PC-3 (cell line): ENCODE measurements around the gene ZBTB9. TPM values are rescaled to one million over a fixed set of nuclear protein-coding genes. Genes with fewer than 3 reads are reported as not detected.

Source experiments
- ATAC-seq: fragments of 200-7000 bp; cut with Tn5 transposase; 2 replicates; pipeline ENCODE4 v1.9.1; 2020; ENCODE audit warnings: mild to moderate bottlenecking, moderate library complexity
- BruUV-seq: library from RNA; stranded (reverse); fragments of 400-500 nt; replicated peaks from 2 replicates; lab custom pipeline; 2021; lab: Mats Ljungman, UMichigan
- CTCF ChIA-PET: fragments of 300-600 bp; sonication (Branson Sonifier 250); formaldehyde crosslinking; loops from one replicate; lab custom pipeline; 2022; ENCODE audit warnings: antibody characterized with exemption; lab: Charles Lee
- POLR2A ChIA-PET: fragments of 300-600 bp; sonication (Branson Sonifier 250); formaldehyde crosslinking; loops from one replicate; lab custom pipeline; 2022; ENCODE audit warnings: antibody characterized with exemption; ENCODE audit not compliant: unreplicated experiment; lab: Charles Lee
- DNase-seq: peaks from one replicate; pipeline ENCODE4 v3.0.0-alpha.2; 2015
- H2AFZ ChIP-seq: fragments of 300-600 bp; sonication (generic); 2 replicates; pipeline ENCODE4 v1.6.0; 2016; ENCODE audit warnings: antibody characterized with exemption, low read length
- H3F3A ChIP-seq: fragments of 300-600 bp; sonication (generic); one replicate; pipeline ENCODE4 v1.6.0; 2017; ENCODE audit warnings: antibody characterized with exemption, low read length, control low read depth, mild to moderate bottlenecking; ENCODE audit not compliant: unreplicated experiment
- H3K27ac ChIP-seq: fragments of 300-600 bp; sonication (generic); 2 replicates; pipeline ENCODE4 v1.5.1; 2016; ENCODE audit warnings: mild to moderate bottlenecking, low read length
- H3K27me3 ChIP-seq: fragments of 300-600 bp; sonication (generic); 2 replicates; pipeline ENCODE4 v1.6.1; 2016; ENCODE audit warnings: low read length, mixed read lengths
- H3K36me3 ChIP-seq: fragments of 300-600 bp; sonication (generic); 2 replicates; pipeline ENCODE4 v1.6.1; 2016; ENCODE audit warnings: low read depth, mixed run types, low read length, mixed read lengths
- H3K4me1 ChIP-seq: fragments of 300-600 bp; sonication (generic); 2 replicates; pipeline ENCODE4 v1.5.1; 2016; ENCODE audit warnings: low read length; ENCODE audit not compliant: insufficient read depth
- H3K4me2 ChIP-seq: fragments of 300-600 bp; sonication (generic); 2 replicates; pipeline ENCODE4 v1.6.0; 2016; ENCODE audit warnings: low read length
- H3K4me3 ChIP-seq: fragments of 300-600 bp; sonication (generic); 2 replicates; pipeline ENCODE4 v1.5.1; 2016; ENCODE audit warnings: mild to moderate bottlenecking, low read length, mixed read lengths
- H3K79me2 ChIP-seq: fragments of 300-600 bp; sonication (generic); 2 replicates; pipeline ENCODE4 v1.6.1; 2017; ENCODE audit warnings: low read length, mixed read lengths
- H3K9ac ChIP-seq: fragments of 300-600 bp; sonication (generic); 2 replicates; pipeline ENCODE4 v1.6.0; 2016; ENCODE audit warnings: mild to moderate bottlenecking, low read length
- H3K9me2 ChIP-seq: fragments of 300-600 bp; sonication (generic); replicated peaks from 2 replicates; pipeline ENCODE4 v1.6.1; 2016; ENCODE audit warnings: mixed run types, low read length, mixed read lengths
- H3K9me3 ChIP-seq: fragments of 300-600 bp; sonication (generic); 2 replicates; pipeline ENCODE4 v1.6.1; 2016; ENCODE audit warnings: low read length, mixed read lengths
- H4K20me1 ChIP-seq: fragments of 300-600 bp; sonication (generic); 2 replicates; pipeline ENCODE4 v1.6.1; 2016; ENCODE audit warnings: low read length, mixed read lengths
- EZH2 ChIP-seq: fragments of 300-600 bp; sonication (generic); IDR thresholded peaks from one replicate; pipeline ENCODE4 v1.6.1; 2017; ENCODE audit warnings: antibody characterized with exemption, mild to moderate bottlenecking, low read length; ENCODE audit not compliant: unreplicated experiment
- EZH2phosphoT487 ChIP-seq: fragments of 300-600 bp; sonication (generic); IDR thresholded peaks from 2 replicates; pipeline ENCODE4 v1.6.1; 2018; ENCODE audit warnings: mild to moderate bottlenecking, antibody characterized with exemption, low read length, borderline replicate concordance
- intact Hi-C: fragments of 100-400 bp; cut with micrococcal nuclease; formaldehyde crosslinking; loops from 2 replicates; pipeline ENCODE4 v1.9.0; 2023
- total RNA-seq: library from RNA; depleted of rRNA; stranded (reverse); fragments of >200 nt; gene quantifications from 2 replicates; pipeline ENCODE4 v1.2.3, GENCODE V29; 2014
- TF ChIP-seq, protein P1 (sequence below): fragments of 300-600 bp; sonication (generic); conservative IDR thresholded peaks from 2 replicates; pipeline ENCODE4 v1.5.1; 2017; ENCODE audit warnings: antibody characterized with exemption, low read depth, mild to moderate bottlenecking, low read length

The ZBTB9 gene
- total RNA-seq, 1 experiment from 2014 or later = 9.1 TPM

DNA sequence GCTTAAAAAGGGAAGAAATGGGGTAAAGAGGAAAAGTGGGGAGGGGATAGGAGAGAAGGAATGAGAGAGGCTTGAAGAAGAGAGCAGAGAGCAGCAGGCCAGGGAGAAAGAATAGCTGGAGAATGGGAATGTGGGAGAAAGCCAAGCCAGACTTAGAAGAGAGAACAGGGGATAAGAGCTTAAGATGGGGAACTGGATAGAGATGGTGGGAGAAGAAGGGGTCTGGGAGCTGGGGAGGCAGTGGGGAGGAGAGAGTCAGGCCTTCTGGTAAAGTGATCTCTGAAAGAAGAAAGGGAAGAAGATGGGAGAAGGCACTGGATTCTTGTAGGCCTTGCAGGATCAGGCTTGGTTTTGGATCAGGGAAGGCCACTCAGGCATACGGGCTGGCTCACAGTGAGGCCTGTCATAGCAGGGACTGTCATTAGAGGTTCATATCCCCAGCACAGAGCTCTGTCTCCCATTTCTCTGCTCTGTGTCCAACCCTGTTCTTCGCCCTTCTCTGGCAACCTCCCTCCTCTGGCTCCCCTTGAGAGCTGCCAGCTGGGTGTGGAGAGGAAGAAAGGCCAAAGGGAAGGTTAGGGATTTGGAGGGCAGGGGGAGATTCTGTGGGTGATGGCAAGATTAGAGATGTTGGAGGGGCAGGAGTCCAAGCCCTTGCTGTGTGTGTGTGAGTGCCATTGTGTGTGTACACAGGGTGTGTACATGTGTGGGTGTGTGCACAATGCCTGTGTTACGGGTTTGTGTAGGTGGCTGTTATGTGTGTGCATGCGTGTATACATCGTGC is 25.2 kb upstream of the ZBTB9 start:
- intact Hi-C loops = no loop called here

DNA sequence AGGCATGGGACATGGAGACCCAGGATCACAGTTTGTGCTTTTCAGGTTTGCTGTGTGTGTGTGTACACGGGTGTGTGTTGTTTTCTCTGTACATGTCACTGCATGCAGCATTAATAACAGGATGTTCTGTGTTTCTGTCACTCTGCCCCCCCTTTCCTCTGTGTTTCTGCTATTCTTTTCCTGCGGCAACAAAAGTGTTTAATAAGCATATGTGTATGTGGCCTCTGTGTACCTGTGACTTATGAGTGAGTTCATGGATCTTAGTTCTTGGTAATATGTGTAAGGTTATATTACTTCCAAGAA is 24.7 kb upstream of the ZBTB9 start:
- Histone ChIP-seq H3K27me3 (no peaks in the 10 kb centered on the region), H3K4me1 (peaks cover 22% of the 10 kb centered on the region), H3K9me2 (no peaks in the 10 kb centered on the region), H3K4me2 (no peak overlapping the region), H3K4me3 (no peak overlapping the region), H3F3A (no peaks in the 10 kb centered on the region), H3K27ac (no peak overlapping the region), H4K20me1 (no peaks in the 10 kb centered on the region), H3K36me3 (no peaks in the 10 kb centered on the region), H3K9me3 (no peaks in the 10 kb centered on the region), H2AFZ (no peak overlapping the region), H3K79me2 (no peaks in the 10 kb centered on the region), H3K9ac (no peak overlapping the region)
- BruUV-seq = no TSS peak
- DNase-seq (no peak), ATAC-seq (no peak)
- ChIA-PET POLR2A (no interaction called here), CTCF (interaction anchor here (0.6 kb wide), 1 partner anchor 20 kb away, joined by 4 read pairs; no protein-coding TSS in a partner anchor)
- TF ChIP-seq EZH2phosphoT487 (no peak), EZH2 (no peak)
- TF ChIP-seq, protein P1, sequence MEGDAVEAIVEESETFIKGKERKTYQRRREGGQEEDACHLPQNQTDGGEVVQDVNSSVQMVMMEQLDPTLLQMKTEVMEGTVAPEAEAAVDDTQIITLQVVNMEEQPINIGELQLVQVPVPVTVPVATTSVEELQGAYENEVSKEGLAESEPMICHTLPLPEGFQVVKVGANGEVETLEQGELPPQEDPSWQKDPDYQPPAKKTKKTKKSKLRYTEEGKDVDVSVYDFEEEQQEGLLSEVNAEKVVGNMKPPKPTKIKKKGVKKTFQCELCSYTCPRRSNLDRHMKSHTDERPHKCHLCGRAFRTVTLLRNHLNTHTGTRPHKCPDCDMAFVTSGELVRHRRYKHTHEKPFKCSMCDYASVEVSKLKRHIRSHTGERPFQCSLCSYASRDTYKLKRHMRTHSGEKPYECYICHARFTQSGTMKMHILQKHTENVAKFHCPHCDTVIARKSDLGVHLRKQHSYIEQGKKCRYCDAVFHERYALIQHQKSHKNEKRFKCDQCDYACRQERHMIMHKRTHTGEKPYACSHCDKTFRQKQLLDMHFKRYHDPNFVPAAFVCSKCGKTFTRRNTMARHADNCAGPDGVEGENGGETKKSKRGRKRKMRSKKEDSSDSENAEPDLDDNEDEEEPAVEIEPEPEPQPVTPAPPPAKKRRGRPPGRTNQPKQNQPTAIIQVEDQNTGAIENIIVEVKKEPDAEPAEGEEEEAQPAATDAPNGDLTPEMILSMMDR = no peak
- intact Hi-C loops = no loop called here

More for the DNA sequence above, 25.2 kb upstream of the ZBTB9 start:
- Histone ChIP-seq H3K9me3 (no peaks in the 10 kb centered on the region), H3K4me3 (no peak overlapping the region), H3K79me2 (no peaks in the 10 kb centered on the region), H3K4me2 (peak overlapping the region; percentile 86; the same call in 1 of the 2 replicates), H2AFZ (no peak overlapping the region), H3K9me2 (no peaks in the 10 kb centered on the region), H3K36me3 (no peaks in the 10 kb centered on the region), H4K20me1 (no peaks in the 10 kb centered on the region), H3K27me3 (no peaks in the 10 kb centered on the region), H3K4me1 (peaks cover 23% of the 10 kb centered on the region), H3K27ac (no peak overlapping the region), H3F3A (no peaks in the 10 kb centered on the region), H3K9ac (no peak overlapping the region)
- DNase-seq (no peak), ATAC-seq (no peak)
- ChIA-PET POLR2A (no interaction called here), CTCF (no interaction called here)
- TF ChIP-seq EZH2 = no peak
- no peak for TF ChIP-seq EZH2phosphoT487
- TF ChIP-seq, protein P1 = no peak
- BruUV-seq = no TSS peak

GRCh38 chr6:33430334-33430733 is 24.0 kb upstream of the ZBTB9 start:
- CTCF ChIA-PET = interaction anchor here (0.6 kb wide), 1 partner anchor 20 kb away, joined by 4 read pairs; no protein-coding TSS in a partner anchor

More at GRCh38 chr6:33430334-33430733, 24.0 kb upstream of the ZBTB9 start:
- H3F3A ChIP-seq = no peaks in the 10 kb centered on the region
- no peak overlapping the region for H3K27ac ChIP-seq
- no peak overlapping the region for H3K4me3 ChIP-seq
- POLR2A ChIA-PET = interaction anchor here (0.5 kb wide), 1 partner anchor 24 kb away, joined by 3 read pairs; the partner anchor contains the start of gene ZBTB9
- H3K4me1 ChIP-seq = peaks cover 16% of the 10 kb centered on the region
- no peaks in the 10 kb centered on the region for H3K9me3 ChIP-seq
- H3K4me2 ChIP-seq = no peak overlapping the region
- H4K20me1 ChIP-seq = no peaks in the 10 kb centered on the region
- H3K27me3 ChIP-seq = no peaks in the 10 kb centered on the region
- no peaks in the 10 kb centered on the region for H3K36me3 ChIP-seq
- no peaks in the 10 kb centered on the region for H3K9me2 ChIP-seq
- no TSS peak for BruUV-seq
- H3K9ac ChIP-seq = no peak overlapping the region
- H3K79me2 ChIP-seq = no peaks in the 10 kb centered on the region
- intact Hi-C loops = no loop called here
- TF ChIP-seq, protein P1 = no peak
- no peak for DNase-seq
- H2AFZ ChIP-seq = no peak overlapping the region
- ATAC-seq = no peak
